Breast epithelium (tissue), 4 donors: ENCODE results near the gene STON2. TPM values are rescaled to one million over a fixed set of nuclear protein-coding genes. Genes with fewer than 3 reads are reported as not detected.

ENCODE experiments used
- DNase-seq, 2 donors: peaks; one replicate each; pipeline ENCODE4 v3.0.0-alpha.2; 2019; ENCODE audit warnings: low spot score in 2 of 2
- H3K27ac ChIP-seq, 2 donors: fragments of 200-600 bp; sonication (generic) in 1 of 2; one replicate each; pipeline ENCODE4 v1.5.1; 2016 to 2019; ENCODE audit warnings: mild to moderate bottlenecking in 1 of 2
- H3K27me3 ChIP-seq, 2 donors: fragments of 200-600 bp; sonication (generic) in 1 of 2; one replicate each; pipeline versions ENCODE4 v1.5.1 to v1.6.0; 2017 to 2019; ENCODE audit warnings: control low read depth in 1 of 2, mild to moderate bottlenecking in 1 of 2
- H3K36me3 ChIP-seq: fragments of 200-600 bp; one replicate; pipeline ENCODE4 v1.5.1; 2019
- H3K4me1 ChIP-seq, 2 donors: fragments of 200-600 bp; sonication (generic); one replicate each; pipeline ENCODE4 v1.5.1; 2016 to 2019; ENCODE audit warnings: control low read depth in 1 of 2
- H3K4me3 ChIP-seq, 3 donors: fragments of 200-600 bp; sonication (generic); 1 replicate in 2 of 3; 2 replicates in 1 of 3; pipeline ENCODE4 v1.5.1; 2016 to 2019; ENCODE audit warnings: mild to moderate bottlenecking in 3 of 3, moderate library complexity in 2 of 3
- H3K9me3 ChIP-seq, 2 donors: fragments of 200-600 bp; sonication (generic) in 1 of 2; one replicate each; pipeline ENCODE4 v1.5.1; 2016 to 2019; ENCODE audit warnings: control low read depth in 1 of 2
- CTCF ChIP-seq, 3 donors: fragments of 450-650 bp; IDR thresholded peaks; one replicate each; pipeline ENCODE4 v1.5.1; 2016 to 2017; ENCODE audit warnings: antibody characterized with exemption in 3 of 3, mild to moderate bottlenecking in 3 of 3, moderate library complexity in 3 of 3
- POLR2A ChIP-seq: fragments of 450-650 bp; IDR thresholded peaks from one replicate; pipeline ENCODE4 v1.6.1; 2016; ENCODE audit warnings: antibody characterized with exemption, mild to moderate bottlenecking, moderate library complexity
- POLR2AphosphoS5 ChIP-seq, 3 donors: sonication (generic); formaldehyde crosslinking; IDR thresholded peaks; one replicate each; pipeline ENCODE4 v1.6.1; 2017; ENCODE audit warnings: antibody characterized with exemption in 3 of 3
- intact Hi-C: fragments of 100-400 bp; cut with DNase I; formaldehyde crosslinking; loops from one replicate; pipeline ENCODE4 v1.15.1; 2023; ENCODE audit warnings: low total_unique reads
- total RNA-seq, 3 donors: library from RNA; depleted of rRNA; stranded (reverse); fragments of >200 nt; gene quantifications; one replicate each; pipeline ENCODE4 v1.1.0, GENCODE V29; 2016

The STON2 gene
- total RNA-seq, 3 donors from 2014 or later, result 24.6 to 30.2 (median 27.5) TPM

- Histone ChIP-seq H3K27me3 (no peaks in the 10 kb centered on the region), H3K36me3 (no peaks in the 10 kb centered on the region), H3K27ac (no peak overlapping the region), H3K4me1 (no peaks in the 10 kb centered on the region), H3K9me3 (no peaks in the 10 kb centered on the region), H3K4me3 (no peak overlapping the region)
- TF ChIP-seq CTCF (IDR thresholded peaks at IDR 0.05), result no peak
- TF ChIP-seq POLR2AphosphoS5 (IDR thresholded peaks at IDR 0.05), result no peak
- no peak for TF ChIP-seq POLR2A
- intact Hi-C loops, result no loop called here
- DNase-seq, result no peak
These were observed 8.1 kb downstream of the STON2 start for GRCh38 chr14:81392052-81392451.

GRCh38 chr14:81390696-81391095 is 9.4 kb downstream of the STON2 start:
- Histone ChIP-seq H3K9me3 (no peaks in the 10 kb centered on the region), H3K4me1 (no peaks in the 10 kb centered on the region), H3K36me3 (no peaks in the 10 kb centered on the region), H3K27ac (no peak overlapping the region), H3K27me3 (no peaks in the 10 kb centered on the region), H3K4me3 (no peak overlapping the region)
- intact Hi-C loops, result no loop called here
- TF ChIP-seq POLR2A (no peak), POLR2AphosphoS5 (IDR thresholded peaks at IDR 0.05) (no peak), CTCF (IDR thresholded peaks at IDR 0.05) (no peak)
- DNase-seq, result no peak

GRCh38 chr14:81388336-81388735 is 11.8 kb downstream of the STON2 start:
- peak overlapping the region; percentile 11 to 30 for H3K27ac ChIP-seq
- H3K4me1 ChIP-seq, result no peaks in the 10 kb centered on the region
- H3K9me3 ChIP-seq, result no peaks in the 10 kb centered on the region
- intact Hi-C loops, result no loop called here
- no peaks in the 10 kb centered on the region for H3K36me3 ChIP-seq
- DNase-seq, result no peak
- H3K27me3 ChIP-seq, result no peaks in the 10 kb centered on the region
- no peak overlapping the region for H3K4me3 ChIP-seq
- TF ChIP-seq CTCF (IDR thresholded peaks at IDR 0.05) (no peak), POLR2AphosphoS5 (IDR thresholded peaks at IDR 0.05) (no peak), POLR2A (no peak)

GRCh38 chr14:81386290-81386745 is 13.8 kb downstream of the STON2 start:
- Histone ChIP-seq H3K4me1 (no peaks in the 10 kb centered on the region), H3K27ac (no peak overlapping the region), H3K4me3 (no peak overlapping the region), H3K27me3 (no peaks in the 10 kb centered on the region), H3K9me3 (no peaks in the 10 kb centered on the region), H3K36me3 (no peaks in the 10 kb centered on the region)
- intact Hi-C loops, result no loop called here
- no peak for TF ChIP-seq CTCF (IDR thresholded peaks at IDR 0.05)
- no peak for TF ChIP-seq POLR2AphosphoS5 (IDR thresholded peaks at IDR 0.05)
- TF ChIP-seq POLR2A, result no peak
- no peak for DNase-seq

GRCh38 chr14:81385886-81386285 is 14.2 kb downstream of the STON2 start:
- H3K27ac ChIP-seq, result no peak overlapping the region
- no peaks in the 10 kb centered on the region for H3K27me3 ChIP-seq
- TF ChIP-seq POLR2A (no peak), POLR2AphosphoS5 (IDR thresholded peaks at IDR 0.05) (no peak), CTCF (IDR thresholded peaks at IDR 0.05) (no peak)
- no peak for DNase-seq
- H3K4me1 ChIP-seq, result no peaks in the 10 kb centered on the region
- no peaks in the 10 kb centered on the region for H3K9me3 ChIP-seq
- no peak overlapping the region for H3K4me3 ChIP-seq
- intact Hi-C loops, result no loop called here
- H3K36me3 ChIP-seq, result no peaks in the 10 kb centered on the region
